Keratinocyte (primary cell): Measurements from ENCODE around the gene DNAH8. TPM values are rescaled to one million over a fixed set of nuclear protein-coding genes. Genes with fewer than 3 reads are reported as not detected.

Source experiments
- DNase-seq: peaks from one replicate; pipeline ENCODE4 v3.0.0-alpha.2; 2011; ENCODE audit warnings: low read depth, missing footprints, low spot score
- FAIRE-seq: peaks from 2 replicates; lab custom pipeline; 2011; peaks lifted over from hg19 to GRCh38; lab: Jason Lieb, UNC
- H2AFZ ChIP-seq: 2 replicates; pipeline ENCODE4 v1.6.0; 2012; ENCODE audit warnings: low read length, control low read depth, inconsistent platforms; ENCODE audit not compliant: control insufficient read depth
- H3K27ac ChIP-seq: 2 replicates; pipeline ENCODE4 v1.5.1; 2011; ENCODE audit warnings: low read length; ENCODE audit not compliant: control insufficient read depth, insufficient read depth
- H3K27me3 ChIP-seq: 3 replicates; pipeline ENCODE4 v1.6.0; 2011; ENCODE audit warnings: low read length; ENCODE audit not compliant: control insufficient read depth, insufficient read depth; ENCODE audit errors: extremely low read depth
- H3K36me3 ChIP-seq, 2 experiments: 2 replicates in 1 of 2; 3 replicates in 1 of 2; pipeline ENCODE4 v1.5.1; 2011; ENCODE audit warnings: low read length in 2 of 2, mild to moderate bottlenecking in 1 of 2; ENCODE audit not compliant: control insufficient read depth in 2 of 2, insufficient read depth in 2 of 2; ENCODE audit errors: extremely low read depth in 1 of 2
- H3K4me1 ChIP-seq: 3 replicates; pipeline ENCODE4 v1.5.1; 2011; ENCODE audit warnings: low read length; ENCODE audit not compliant: control insufficient read depth, insufficient read depth; ENCODE audit errors: extremely low read depth
- H3K4me2 ChIP-seq: 3 replicates; pipeline ENCODE4 v1.6.0; 2011; ENCODE audit warnings: low read depth, low read length; ENCODE audit not compliant: control insufficient read depth, insufficient read depth; ENCODE audit errors: extremely low read depth
- H3K4me3 ChIP-seq, 3 experiments: fragments of 200-600 bp in 1 of 3; sonication (generic) in 1 of 3; 2 replicates in 2 of 3; 3 replicates in 1 of 3; pipeline ENCODE4 v1.5.1; 2011 to 2016; ENCODE audit warnings: low read length in 3 of 3, mild to moderate bottlenecking in 3 of 3, control low read depth in 2 of 3, inconsistent platforms in 1 of 3, low read depth in 1 of 3, mixed read lengths in 1 of 3, mixed run types in 1 of 3, moderate library complexity in 1 of 3; ENCODE audit not compliant: control insufficient read depth in 2 of 3, insufficient read depth in 2 of 3; ENCODE audit errors: extremely low read depth in 1 of 3
- H3K79me2 ChIP-seq: 2 replicates; pipeline ENCODE4 v1.6.0; 2012; ENCODE audit warnings: low read length; ENCODE audit not compliant: control insufficient read depth, insufficient read depth
- H3K9ac ChIP-seq: 3 replicates; pipeline ENCODE4 v1.6.0; 2011; ENCODE audit warnings: low read length; ENCODE audit not compliant: control insufficient read depth, insufficient read depth; ENCODE audit errors: extremely low read depth
- H3K9me1 ChIP-seq: 3 replicates; pipeline ENCODE4 v1.6.0; 2011; ENCODE audit warnings: low read length; ENCODE audit not compliant: control insufficient read depth, insufficient read depth; ENCODE audit errors: extremely low read depth
- H3K9me3 ChIP-seq: 2 replicates; pipeline ENCODE4 v1.5.1; 2012; ENCODE audit warnings: low read depth, low read length; ENCODE audit not compliant: control insufficient read depth
- H4K20me1 ChIP-seq: 3 replicates; pipeline ENCODE4 v1.6.0; 2011; ENCODE audit warnings: low read length; ENCODE audit not compliant: control insufficient read depth, insufficient read depth; ENCODE audit errors: extremely low read depth
- CTCF ChIP-seq, 3 experiments: IDR thresholded peaks in 1 of 3; conservative IDR thresholded peaks in 1 of 3; optimal IDR thresholded peaks in 1 of 3; 2 replicates in 2 of 3; 3 replicates in 1 of 3; pipeline versions ENCODE3 to v1.5.1; 2011; ENCODE audit warnings: low read length in 3 of 3, mild to moderate bottlenecking in 3 of 3, moderate library complexity in 2 of 3, control low read depth in 1 of 3, inconsistent platforms in 1 of 3; ENCODE audit not compliant: insufficient read depth in 2 of 3; ENCODE audit errors: extremely low read depth in 1 of 3
- EZH2 ChIP-seq: IDR thresholded peaks from one replicate; pipeline ENCODE4 v1.6.1; 2012; ENCODE audit warnings: inconsistent platforms, mild to moderate bottlenecking, low read length, moderate library complexity
- dilution Hi-C: fragments of 300-500 bp; cut with MboI; formaldehyde crosslinking; loops from one replicate; pipeline ENCODE4 v1.7.0; 2020; ENCODE audit warnings: low sequenced_read_pairs; ENCODE audit not compliant: extremely low pct_ligation_motif_present
- polyA plus RNA-seq, 5 experiments: library from polyadenylated mRNA; depleted of rRNA in 3 of 5; stranded (reverse) in 3 of 5; stranded (forward) in 1 of 5; unstranded in 1 of 5; fragments of >200 nt; gene quantifications; 1 replicate in 1 of 5; 2 replicates in 3 of 5; 3 replicates in 1 of 5; pipeline versions ENCODE4 v1.2.1 to v1.2.3, GENCODE V29; 2011 to 2012; ENCODE audit warnings: missing spikeins in 2 of 5, low read depth in 1 of 5, low replicate concordance in 1 of 5

DNAH8 gene
- polyA plus RNA-seq, 1 donor (not counting 4 experiments of a cell fraction or from before 2014, with no cell fraction given): 0.01 TPM

- TF ChIP-seq EZH2 (no peak), CTCF (optimal IDR thresholded peaks at IDR 0.05 in 1 of 3, IDR thresholded peaks at IDR 0.05 in 1 of 3, conservative IDR thresholded peaks at IDR 0.05 in 1 of 3; ENCODE audit: extremely low read depth in 1 of 3, insufficient read depth in 2 of 3, low read length in 3 of 3) (no peak)
- Histone ChIP-seq H3K27me3 (no peaks in the 10 kb centered on the region), H3K4me2 (no peak overlapping the region), H3K27ac (no peak overlapping the region), H3K9me1 (no peaks in the 10 kb centered on the region), H3K9me3 (no peaks in the 10 kb centered on the region), H4K20me1 (no peaks in the 10 kb centered on the region), H3K4me3 (no peak overlapping the region), H3K9ac (no peak overlapping the region), H3K79me2 (no peaks in the 10 kb centered on the region), H3K36me3 (no peaks in the 10 kb centered on the region), H2AFZ (no peak overlapping the region), H3K4me1 (peaks cover 17% of the 10 kb centered on the region)
- dilution Hi-C loops: no loop called here
- FAIRE-seq (peak; percentile 13), DNase-seq (no peak)
These were observed 60.0 kb downstream of the DNAH8 start for GRCh38 chr6:38774929-38775707.

GRCh38 chr6:38775870-38776269 is 60.8 kb downstream of the DNAH8 start:
- H3K9me1 ChIP-seq: no peaks in the 10 kb centered on the region
- dilution Hi-C loops: no loop called here
- no peaks in the 10 kb centered on the region for H4K20me1 ChIP-seq
- no peaks in the 10 kb centered on the region for H3K9me3 ChIP-seq
- peaks cover 11% of the 10 kb centered on the region for H3K4me1 ChIP-seq
- H3K27ac ChIP-seq: no peak overlapping the region
- DNase-seq (no peak), FAIRE-seq (no peak)
- no peak overlapping the region for H2AFZ ChIP-seq
- H3K36me3 ChIP-seq: no peaks in the 10 kb centered on the region
- H3K79me2 ChIP-seq: no peaks in the 10 kb centered on the region
- no peak overlapping the region for H3K4me3 ChIP-seq
- H3K9ac ChIP-seq: no peak overlapping the region
- no peak overlapping the region for H3K4me2 ChIP-seq
- TF ChIP-seq CTCF (optimal IDR thresholded peaks at IDR 0.05 in 1 of 3, IDR thresholded peaks at IDR 0.05 in 1 of 3, conservative IDR thresholded peaks at IDR 0.05 in 1 of 3; ENCODE audit: extremely low read depth in 1 of 3, insufficient read depth in 2 of 3, low read length in 3 of 3): no peak
- TF ChIP-seq EZH2: no peak
- H3K27me3 ChIP-seq: no peaks in the 10 kb centered on the region
